GM18909 (cell line): ENCODE measurements around the gene HOXC10.

Source experiments
- ATAC-seq: cut with Tn5 transposase; IDR thresholded peaks from one replicate; pipeline ENCODE4 v1.9.1; 2021; ENCODE audit warnings: mild to moderate bottlenecking; ENCODE audit not compliant: unreplicated experiment, poor library complexity

HOXC10 gene

DNA sequence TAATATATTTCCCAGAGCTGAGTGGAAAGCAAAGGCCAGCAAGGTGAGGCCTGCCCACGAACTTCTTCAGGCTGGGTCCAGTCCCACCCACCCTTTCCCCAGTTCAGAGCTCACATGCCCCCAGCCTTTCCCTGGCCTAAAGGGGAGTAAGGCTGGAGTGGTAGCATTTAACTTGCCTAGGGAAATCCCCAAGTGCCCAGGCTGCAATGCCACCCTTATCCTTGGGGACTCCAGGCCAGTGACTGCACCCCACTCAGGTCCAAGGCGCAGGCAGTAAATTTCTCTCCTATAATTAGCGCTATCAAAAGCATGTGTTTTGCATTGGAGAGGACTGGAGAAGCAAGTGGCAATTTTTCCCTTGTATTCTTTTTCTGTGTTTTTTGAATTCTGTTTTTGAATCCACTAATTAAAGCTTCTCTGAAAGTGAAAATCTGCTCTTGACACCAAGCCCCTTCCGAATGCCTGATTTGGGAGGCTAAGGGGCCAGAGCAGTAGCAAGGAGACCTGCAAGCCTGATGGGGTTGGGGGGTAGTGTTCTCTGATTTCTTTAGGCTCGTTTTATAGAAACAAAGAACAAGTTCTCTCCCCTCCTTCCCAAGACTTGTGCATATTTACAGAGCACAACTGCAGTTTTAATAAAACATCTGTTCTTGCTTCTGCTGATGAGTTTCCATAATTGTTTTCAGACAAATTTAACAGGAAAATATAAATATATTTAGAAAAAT, 39.8 kb downstream of the HOXC10 start:
- no peak for ATAC-seq

DNA sequence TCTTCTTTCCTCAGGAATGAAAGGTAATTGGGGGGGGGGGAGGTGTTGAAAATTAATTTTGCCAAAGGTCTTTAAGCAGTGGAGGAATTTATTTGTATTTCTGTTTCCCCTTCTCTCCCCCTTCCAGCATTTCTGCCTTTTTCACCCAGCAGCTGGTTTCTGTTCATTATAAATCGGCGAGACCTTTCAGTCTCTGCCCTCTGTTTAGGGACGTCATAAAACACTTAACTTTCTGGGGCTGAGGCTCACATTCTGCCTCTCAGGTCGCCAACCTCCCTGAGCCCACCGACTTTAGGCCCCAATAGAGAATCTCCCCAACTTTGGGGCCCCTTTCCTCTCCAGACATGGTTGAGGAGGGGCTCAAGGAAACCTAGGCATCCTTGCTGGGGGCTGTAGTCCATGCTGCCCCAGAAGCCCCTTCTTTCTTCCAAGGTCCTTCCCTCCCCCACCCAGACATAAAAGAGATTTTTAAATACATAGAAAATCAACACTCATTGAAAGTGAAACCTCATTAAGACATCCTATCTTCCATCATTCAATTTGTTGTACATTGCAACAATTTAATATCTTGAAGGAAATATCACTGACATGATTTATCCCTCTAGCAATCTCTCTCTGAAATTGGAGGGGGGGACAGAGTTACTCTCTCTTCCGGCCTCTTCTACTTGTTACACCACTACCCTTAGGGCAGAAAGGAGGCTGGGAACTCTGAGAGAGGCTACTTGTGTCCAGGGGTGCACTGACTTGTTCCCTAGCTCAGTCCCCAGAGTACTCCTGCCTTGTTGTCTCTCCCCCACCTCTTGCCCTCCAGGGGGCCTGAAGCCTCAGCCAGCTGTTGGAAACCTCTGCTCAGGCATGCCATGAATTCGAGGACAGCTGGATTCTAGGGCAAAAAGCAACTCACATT, 40.8 kb downstream of the HOXC10 start:
- ATAC-seq, result no peak

DNA sequence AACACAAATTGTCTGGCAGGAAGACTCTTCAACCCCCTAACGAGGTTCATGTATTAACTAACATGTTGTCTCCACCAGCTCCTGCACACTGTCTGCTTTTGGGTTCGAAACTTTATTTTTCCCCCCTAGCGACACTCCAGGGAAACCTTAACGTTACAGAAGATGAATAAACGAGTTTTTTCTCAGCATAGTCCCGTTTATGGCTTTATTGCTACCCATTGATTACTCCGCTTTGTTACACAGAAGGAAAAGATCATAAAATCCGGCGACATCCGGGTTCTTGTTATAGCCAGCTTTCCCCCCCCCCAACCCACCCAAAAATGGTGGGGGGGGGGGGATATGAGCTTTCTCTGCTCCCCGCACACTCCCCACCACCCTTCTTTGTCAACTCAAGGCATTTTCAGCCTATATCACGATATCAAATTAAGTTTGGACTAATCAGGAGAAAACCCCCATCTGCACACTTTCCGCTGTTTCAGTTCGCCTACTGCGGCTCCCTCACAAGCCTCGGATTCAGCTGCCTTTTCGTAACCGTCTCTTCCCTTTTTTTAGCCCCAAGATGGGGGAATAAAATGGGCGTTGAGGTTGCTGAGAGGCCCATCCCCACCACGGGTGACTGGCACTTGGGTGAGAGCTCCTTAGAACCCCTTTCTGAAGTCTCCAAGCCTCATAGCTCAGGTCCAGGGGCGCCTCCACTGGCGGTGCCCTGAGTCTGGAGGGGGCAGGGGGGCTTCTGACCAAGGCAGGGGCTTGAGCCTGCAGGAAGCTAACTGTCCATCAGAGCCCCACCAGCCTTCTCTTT, 41.9 kb downstream of the HOXC10 start:
- no peak for ATAC-seq

DNA sequence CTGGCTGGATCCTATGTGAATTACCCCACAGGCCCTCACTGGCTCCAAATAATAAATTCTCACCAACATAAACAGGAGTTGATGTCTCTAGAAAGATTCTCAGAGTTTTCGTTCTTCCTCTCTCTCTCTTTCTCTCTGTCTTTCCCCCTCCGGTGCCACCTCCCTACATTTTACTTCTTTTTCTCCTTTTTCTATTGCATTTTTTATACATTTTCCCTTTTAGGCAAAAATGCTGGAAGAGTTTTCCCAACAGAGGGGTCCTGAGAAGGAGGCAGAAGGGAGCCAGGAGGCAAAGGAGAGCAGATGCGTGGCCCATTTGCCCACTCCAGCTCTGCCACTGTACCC, 42.5 kb downstream of the HOXC10 start:
- no peak for ATAC-seq

DNA sequence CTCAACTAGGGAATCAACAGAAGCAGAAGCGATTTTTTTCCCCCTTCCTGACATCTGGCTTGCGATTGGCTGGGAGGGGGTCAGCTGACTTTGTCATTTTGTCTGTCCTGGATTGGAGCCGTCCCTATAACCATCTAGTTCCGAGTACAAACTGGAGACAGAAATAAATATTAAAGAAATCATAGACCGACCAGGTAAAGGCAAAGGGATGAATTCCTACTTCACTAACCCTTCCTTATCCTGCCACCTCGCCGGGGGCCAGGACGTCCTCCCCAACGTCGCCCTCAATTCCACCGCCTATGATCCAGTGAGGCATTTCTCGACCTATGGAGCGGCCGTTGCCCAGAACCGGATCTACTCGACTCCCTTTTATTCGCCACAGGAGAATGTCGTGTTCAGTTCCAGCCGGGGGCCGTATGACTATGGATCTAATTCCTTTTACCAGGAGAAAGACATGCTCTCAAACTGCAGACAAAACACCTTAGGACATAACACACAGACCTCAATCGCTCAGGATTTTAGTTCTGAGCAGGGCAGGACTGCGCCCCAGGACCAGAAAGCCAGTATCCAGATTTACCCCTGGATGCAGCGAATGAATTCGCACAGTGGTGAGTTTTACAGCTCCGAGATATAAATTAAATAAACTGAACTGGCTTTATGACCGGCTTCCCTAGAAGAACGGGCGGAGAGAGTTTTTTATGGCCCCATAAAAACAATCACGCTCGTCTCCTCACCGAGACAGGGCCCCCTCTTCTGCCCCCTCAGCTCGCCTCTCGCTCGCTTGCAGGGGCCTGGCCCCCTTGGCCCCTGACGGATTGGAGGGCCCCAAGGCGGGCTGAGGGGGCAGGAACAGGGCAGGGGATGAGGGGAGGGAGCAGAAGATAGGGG, 43.6 kb downstream of the HOXC10 start, which contains the start of gene HOXC6:
Gene HOXC6, plus strand, starts transcription at position 127 of the 888 bp plus-strand sequence. Its CDS starts 82 bp downstream, at position 209.
- no peak for ATAC-seq

DNA sequence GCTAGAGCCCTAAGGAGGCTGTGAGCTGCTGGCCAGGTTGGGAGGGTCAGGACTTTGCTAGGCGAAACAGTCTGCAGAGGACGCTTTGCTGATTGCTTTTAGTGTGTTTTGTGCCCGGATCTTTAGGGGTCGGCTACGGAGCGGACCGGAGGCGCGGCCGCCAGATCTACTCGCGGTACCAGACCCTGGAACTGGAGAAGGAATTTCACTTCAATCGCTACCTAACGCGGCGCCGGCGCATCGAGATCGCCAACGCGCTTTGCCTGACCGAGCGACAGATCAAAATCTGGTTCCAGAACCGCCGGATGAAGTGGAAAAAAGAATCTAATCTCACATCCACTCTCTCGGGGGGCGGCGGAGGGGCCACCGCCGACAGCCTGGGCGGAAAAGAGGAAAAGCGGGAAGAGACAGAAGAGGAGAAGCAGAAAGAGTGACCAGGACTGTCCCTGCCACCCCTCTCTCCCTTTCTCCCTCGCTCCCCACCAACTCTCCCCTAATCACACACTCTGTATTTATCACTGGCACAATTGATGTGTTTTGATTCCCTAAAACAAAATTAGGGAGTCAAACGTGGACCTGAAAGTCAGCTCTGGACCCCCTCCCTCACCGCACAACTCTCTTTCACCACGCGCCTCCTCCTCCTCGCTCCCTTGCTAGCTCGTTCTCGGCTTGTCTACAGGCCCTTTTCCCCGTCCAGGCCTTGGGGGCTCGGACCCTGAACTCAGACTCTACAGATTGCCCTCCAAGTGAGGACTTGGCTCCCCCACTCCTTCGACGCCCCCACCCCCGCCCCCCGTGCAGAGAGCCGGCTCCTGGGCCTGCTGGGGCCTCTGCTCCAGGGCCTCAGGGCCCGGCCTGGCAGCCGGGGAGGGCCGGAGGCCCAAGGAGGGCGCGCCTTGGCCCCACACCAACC, 44.8 kb downstream of the HOXC10 start:
- no peak for ATAC-seq

DNA sequence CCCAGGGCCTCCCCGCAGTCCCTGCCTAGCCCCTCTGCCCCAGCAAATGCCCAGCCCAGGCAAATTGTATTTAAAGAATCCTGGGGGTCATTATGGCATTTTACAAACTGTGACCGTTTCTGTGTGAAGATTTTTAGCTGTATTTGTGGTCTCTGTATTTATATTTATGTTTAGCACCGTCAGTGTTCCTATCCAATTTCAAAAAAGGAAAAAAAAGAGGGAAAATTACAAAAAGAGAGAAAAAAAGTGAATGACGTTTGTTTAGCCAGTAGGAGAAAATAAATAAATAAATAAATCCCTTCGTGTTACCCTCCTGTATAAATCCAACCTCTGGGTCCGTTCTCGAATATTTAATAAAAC, 45.5 kb downstream of the HOXC10 start:
- no peak for ATAC-seq

DNA sequence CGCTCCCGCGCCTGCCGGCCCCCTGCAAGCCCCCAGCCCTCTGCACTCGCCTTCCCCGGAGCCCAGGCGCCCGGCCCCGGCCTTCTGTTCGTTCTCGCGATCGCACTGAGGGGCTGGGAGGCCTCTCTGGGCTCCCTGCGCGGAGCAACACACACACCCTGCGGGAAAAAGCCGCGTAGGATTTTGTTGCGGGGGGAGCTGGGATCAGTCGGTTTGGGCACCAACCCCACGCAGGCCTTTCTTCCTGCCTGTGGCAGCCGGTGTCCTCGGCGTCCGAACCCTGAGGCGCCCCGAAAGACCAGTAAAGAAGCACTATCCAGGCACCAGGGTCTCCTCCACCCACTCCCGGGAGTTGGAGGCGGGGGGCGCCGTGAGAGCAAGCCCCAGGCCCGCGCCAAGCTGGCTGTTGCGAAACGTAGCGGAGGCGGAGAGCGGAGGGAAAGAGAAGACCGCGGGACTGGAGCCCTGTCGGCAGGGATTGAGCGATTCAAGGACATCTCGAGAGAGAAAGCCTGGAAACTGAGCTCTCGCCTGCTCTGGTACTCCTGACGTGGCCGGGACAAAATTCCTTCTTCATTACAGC, 46.0 kb downstream of the HOXC10 start:
- no peak for ATAC-seq

DNA sequence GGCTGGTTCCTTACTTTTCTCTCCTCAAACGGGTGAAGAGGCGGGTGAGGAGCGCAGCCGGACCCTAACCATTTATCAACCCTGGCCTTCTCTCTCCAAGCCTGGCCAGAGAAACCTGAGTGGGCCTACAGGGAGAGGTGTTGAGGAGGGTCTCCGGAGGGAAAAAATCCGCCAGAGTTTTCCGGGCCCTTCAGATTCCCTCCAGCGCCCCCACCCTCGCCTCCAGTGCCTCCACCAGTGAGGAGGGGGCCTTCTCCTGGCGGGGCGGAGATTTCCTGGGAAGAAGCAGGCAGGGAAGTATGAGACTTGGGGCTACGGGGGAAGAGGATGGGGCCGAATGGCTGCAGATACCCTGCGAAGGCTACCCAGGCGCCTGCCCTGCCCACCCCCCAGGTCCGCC, 46.5 kb downstream of the HOXC10 start:
- ATAC-seq, result no peak

DNA sequence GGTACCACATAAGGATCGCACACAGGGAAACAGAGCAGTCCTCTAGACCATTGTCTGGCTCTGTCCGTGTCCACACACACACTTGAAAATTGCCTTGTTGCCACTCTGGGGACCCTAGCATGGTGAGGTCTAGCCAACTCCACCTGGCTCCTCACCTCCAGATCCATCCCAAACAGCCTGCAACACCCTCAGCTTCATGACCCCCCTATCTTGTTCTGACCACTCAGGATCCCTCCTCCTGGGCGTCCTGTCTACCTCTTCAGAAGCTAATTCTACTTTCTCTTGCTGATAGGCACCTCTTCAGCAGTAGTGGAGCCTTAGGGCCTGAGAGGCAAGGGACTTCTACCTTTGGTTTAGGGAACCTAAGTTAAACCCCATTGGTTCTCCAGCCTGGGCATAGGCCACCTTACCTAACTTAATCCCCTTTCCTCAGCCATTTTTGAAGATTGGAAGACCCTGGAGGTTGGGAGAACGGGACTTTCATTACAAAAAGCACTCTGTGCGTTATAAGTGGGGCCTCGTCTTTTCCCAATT, 47.2 kb downstream of the HOXC10 start:
- no peak for ATAC-seq

DNA sequence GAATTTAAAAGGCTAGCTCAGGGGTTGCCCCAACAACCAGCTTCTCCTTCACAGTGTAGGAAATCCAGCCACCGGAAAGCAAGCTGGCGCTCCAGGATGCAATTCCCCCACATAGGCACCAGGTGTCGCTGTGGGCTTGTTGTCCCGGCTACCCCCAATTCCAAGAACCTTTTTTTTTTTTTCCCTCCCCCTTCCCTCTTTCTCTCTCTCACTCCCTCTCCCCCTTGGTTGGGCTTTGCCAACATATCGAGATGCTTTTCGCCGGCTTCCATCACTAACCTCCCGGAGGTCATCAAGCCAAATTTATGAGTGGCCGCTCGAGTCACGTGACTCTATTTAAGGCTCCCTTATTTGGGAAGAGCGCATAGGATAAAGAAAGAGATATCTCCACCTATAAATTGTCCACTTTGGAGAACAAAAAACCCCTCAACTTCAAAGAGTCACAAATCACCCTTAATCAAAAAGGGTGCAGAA, 47.7 kb downstream of the HOXC10 start, which contains the start of gene HOXC5:
Gene HOXC5, plus strand, starts transcription at position 424 of the 474 bp plus-strand sequence. CDS start 73 bp downstream, outside the sequence.
- ATAC-seq, result no peak

DNA sequence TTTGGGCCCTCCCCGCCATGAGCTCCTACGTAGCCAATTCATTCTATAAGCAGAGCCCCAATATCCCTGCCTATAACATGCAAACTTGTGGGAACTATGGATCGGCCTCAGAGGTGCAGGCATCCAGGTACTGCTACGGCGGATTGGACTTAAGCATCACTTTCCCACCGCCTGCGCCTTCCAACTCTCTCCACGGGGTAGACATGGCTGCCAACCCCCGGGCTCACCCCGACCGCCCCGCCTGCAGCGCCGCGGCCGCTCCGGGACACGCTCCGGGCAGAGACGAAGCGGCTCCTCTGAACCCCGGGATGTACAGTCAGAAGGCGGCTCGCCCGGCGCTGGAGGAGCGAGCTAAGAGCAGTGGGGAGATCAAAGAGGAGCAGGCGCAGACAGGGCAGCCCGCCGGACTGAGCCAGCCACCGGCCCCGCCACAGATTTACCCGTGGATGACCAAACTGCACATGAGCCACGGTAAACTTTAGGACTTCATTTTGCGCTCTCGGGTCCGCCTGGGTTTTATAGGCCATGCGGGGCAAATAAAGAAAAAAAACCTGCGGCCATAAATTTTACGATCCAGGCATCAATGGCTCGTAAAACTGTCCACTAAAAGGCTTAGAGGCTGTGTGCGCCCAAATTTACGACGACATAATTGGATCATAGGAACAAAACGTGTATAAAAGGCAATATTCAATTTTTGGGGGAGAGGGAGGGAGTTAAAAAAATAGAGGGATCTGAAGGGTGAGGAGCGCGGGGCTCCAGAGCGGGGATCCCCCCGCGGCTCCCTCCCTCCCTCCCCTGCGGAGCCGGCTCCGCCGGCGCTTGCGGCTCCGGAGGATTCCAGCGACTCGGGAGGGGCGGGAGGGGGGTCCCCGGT, 48.4 kb downstream of the HOXC10 start:
- ATAC-seq, result no peak

DNA sequence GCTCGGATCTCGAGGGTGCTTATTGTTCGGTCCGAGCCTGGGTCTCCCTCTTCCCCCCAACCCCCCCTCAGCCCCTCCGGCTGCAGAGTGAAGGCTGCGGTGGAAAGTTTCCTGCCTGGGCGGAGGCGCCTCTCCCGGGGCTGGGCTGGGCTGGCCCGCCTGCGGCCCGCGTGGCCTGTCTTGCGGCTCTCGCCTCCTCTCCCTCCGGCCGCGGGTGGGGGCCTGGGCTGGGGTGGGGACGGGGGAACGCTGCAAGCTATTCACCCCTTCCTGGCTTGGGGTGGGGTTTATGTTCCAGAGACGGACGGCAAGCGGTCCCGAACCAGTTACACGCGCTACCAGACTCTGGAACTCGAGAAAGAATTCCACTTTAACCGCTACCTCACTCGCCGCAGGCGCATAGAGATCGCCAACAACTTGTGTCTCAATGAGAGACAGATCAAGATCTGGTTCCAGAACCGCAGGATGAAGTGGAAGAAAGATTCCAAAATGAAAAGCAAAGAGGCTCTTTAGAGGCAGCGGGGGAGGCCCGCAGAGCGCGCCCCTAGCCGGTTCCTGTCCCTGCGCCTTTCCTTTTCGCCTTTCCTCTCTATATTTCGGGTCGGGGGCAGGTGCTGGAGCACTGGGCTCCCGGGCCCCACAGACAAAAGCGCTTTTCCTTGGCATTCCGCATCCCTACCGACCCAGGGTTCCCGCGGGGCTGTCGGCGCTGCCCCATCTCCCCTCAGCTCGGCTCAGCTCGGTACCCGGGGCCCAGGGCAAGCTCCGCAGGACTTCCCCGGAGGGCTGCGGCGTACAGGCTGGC, 49.2 kb downstream of the HOXC10 start:
- no peak for ATAC-seq

DNA sequence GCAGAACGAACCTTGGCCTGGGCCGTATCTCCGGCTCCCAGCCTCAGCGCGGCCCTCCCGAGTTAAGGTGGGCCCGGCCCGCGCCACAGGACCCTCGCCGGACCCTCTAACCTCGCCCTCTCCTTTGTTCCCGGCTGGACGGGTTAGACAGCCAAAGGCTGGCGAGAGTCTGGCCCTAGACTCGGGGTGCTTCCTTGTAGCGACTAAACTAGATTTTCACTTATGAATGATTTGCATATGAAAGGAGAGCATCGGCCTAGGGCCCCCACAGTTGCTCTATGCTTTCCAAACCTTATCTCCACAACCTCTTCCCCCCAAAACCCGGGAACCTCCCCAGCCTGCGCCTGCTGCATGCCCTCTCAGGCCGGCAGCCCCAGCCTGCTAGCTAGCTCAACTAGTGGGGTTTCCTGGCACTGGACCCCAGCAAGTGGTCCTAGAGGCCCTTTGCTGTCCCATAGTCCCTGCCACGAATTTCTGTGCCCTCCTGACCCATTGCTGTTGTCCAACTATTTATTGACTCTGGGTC, 49.9 kb downstream of the HOXC10 start:
- no peak for ATAC-seq

DNA sequence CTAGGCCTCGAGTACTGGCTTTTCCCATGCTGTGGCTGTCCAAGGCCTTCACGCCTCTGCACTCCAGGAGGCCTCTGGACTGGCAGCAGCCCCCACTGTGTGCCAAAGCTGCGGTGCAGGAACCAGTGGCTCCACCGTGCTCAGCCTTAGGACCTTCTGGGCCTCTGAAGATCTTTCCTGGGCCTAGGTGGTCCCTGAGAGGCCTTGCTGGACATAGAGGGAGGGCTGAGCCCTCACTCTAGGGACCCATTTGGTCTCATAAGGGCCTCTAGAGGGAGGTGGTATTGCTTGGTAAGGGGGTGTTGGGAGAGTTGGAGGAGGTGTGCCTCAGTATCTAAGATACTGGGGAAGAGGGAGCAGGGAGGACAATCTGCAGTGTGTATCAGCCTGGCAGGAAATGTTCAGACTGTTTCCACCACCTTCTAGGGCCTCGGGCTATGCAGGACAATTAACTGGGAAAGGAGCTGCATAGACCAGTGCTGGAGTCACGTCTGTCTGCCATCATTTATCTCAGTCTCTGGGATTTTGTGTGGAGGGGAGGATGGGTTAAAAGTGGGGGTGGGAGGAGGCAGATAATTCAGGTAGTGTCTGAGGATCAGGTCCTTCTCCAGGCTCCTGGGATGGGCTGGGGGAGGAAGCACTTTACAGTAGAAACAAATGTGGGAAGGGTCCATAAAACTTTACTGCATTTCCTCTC, 50.8 kb downstream of the HOXC10 start:
- no peak for ATAC-seq
